ENCODE data around the gene METAP1.
"Not testable (repeated sequence)": the region's sequence is repeated elsewhere in the genome, so short reads cannot be mapped to it uniquely, and the experiment has no call there.

Gene METAP1

GRCh38 chr4:98976716-98977115, 18.8 kb upstream of the METAP1 start:
- TF ChIP-seq EZH2phosphoT487 (IDR thresholded peaks at IDR 0.05; ENCODE audit: borderline replicate concordance, low read length) (no peak), CTCF (IDR thresholded peaks at IDR 0.05; ENCODE audit: low read depth, low read length, poor library complexity, severe bottlenecking) (no peak)

DNA sequence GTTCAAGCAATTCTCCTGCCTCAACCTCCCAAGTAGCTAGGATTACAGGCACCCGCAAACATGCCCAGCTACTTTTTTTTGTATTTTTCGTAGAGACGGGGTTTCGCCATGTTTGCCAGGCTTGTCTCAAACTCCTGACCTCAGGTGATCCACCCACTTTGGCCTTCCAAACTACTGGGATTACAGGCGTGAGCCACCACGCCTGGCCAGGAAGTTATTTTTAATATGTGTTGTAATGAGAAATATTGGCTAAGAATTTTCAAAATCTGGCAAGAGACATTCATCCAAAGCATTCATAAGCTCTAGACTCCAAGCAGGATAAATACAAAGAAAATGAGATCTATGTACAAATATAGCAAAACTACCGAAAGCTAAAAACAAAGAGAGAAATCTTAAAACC, 18.0 kb upstream of the METAP1 start:
- H3K27me3 ChIP-seq (ENCODE audit: control insufficient read depth, low read length): peaks cover 7% of the 10 kb centered on the region; the same call in 1 of the 2 replicates
- H3K36me3 ChIP-seq (ENCODE audit: control insufficient read depth, low read length): no peaks in the 10 kb centered on the region
- no peaks in the 10 kb centered on the region for H3K79me2 ChIP-seq (ENCODE audit: control insufficient read depth, low read length)
- H3K4me2 ChIP-seq (ENCODE audit: low read length): no peak overlapping the region
- no peaks in the 10 kb centered on the region for H3K9me2 ChIP-seq (replicated peaks; ENCODE audit: control insufficient read depth, low read length)
- TF ChIP-seq EZH2phosphoT487 (IDR thresholded peaks at IDR 0.05; ENCODE audit: borderline replicate concordance, low read length) (no peak), CTCF (IDR thresholded peaks at IDR 0.05; ENCODE audit: low read depth, low read length, poor library complexity, severe bottlenecking) (no peak)
- H3K4me1 ChIP-seq (ENCODE audit: control insufficient read depth, low read length): no peaks in the 10 kb centered on the region
- H3K4me3 ChIP-seq (ENCODE audit: low read length): no peak overlapping the region
- H4K20me1 ChIP-seq (ENCODE audit: control insufficient read depth, insufficient read depth, low read depth, low read length): no peaks in the 10 kb centered on the region
- H3K27ac ChIP-seq (ENCODE audit: low read depth, low read length): no peak overlapping the region
- H3K9me3 ChIP-seq (ENCODE audit: control insufficient read depth, insufficient read depth, low read length): no peaks in the 10 kb centered on the region
- H3F3A ChIP-seq (ENCODE audit: control insufficient read depth, insufficient read depth): no peaks in the 10 kb centered on the region

More at GRCh38 chr4:98976716-98977115, 18.8 kb upstream of the METAP1 start:
- Histone ChIP-seq H3K4me2 (ENCODE audit: low read length) (no peak overlapping the region), H3K9me2 (replicated peaks; ENCODE audit: control insufficient read depth, low read length) (no peaks in the 10 kb centered on the region), H3F3A (ENCODE audit: control insufficient read depth, insufficient read depth) (no peaks in the 10 kb centered on the region), H3K79me2 (ENCODE audit: control insufficient read depth, low read length) (no peaks in the 10 kb centered on the region), H3K4me3 (ENCODE audit: low read length) (no peak overlapping the region), H3K4me1 (ENCODE audit: control insufficient read depth, low read length) (no peaks in the 10 kb centered on the region), H3K9me3 (ENCODE audit: control insufficient read depth, insufficient read depth, low read length) (no peaks in the 10 kb centered on the region), H3K27ac (ENCODE audit: low read depth, low read length) (no peak overlapping the region), H3K36me3 (ENCODE audit: control insufficient read depth, low read length) (no peaks in the 10 kb centered on the region), H3K27me3 (ENCODE audit: control insufficient read depth, low read length) (peaks cover 7% of the 10 kb centered on the region; the same call in 1 of the 2 replicates), H4K20me1 (ENCODE audit: control insufficient read depth, insufficient read depth, low read depth, low read length) (no peaks in the 10 kb centered on the region)

DNA sequence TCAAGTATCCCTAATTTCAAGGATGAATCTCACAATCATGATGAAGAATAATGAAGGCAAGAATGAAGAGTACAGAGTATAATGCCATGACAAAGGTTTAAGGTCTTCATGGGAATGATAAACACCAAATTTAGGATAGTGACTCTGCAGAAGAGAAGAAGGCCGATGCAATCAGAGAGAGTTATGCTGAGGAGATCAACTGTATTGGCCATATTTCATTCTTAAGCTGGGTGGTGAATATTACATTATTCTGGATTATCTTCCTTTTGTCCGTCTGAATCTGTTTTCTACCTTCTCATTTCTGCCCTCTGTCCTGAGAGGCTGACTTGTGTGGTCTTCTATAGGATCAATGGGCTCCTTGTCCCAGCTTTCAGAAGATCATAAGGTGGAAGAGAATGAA, 7.8 kb upstream of the METAP1 start:
- Histone ChIP-seq H3K4me2 (ENCODE audit: low read length) (no peak overlapping the region), H3K4me3 (ENCODE audit: low read length) (no peak overlapping the region), H3K4me1 (ENCODE audit: control insufficient read depth, low read length) (no peaks in the 10 kb centered on the region), H3K9me2 (replicated peaks; ENCODE audit: control insufficient read depth, low read length) (no peaks in the 10 kb centered on the region), H3F3A (ENCODE audit: control insufficient read depth, insufficient read depth) (no peaks in the 10 kb centered on the region), H3K27me3 (ENCODE audit: control insufficient read depth, low read length) (no peaks in the 10 kb centered on the region), H3K36me3 (ENCODE audit: control insufficient read depth, low read length) (no peaks in the 10 kb centered on the region), H3K79me2 (ENCODE audit: control insufficient read depth, low read length) (no peaks in the 10 kb centered on the region), H3K27ac (ENCODE audit: low read depth, low read length) (no peak overlapping the region), H4K20me1 (ENCODE audit: control insufficient read depth, insufficient read depth, low read depth, low read length) (no peaks in the 10 kb centered on the region), H3K9me3 (ENCODE audit: control insufficient read depth, insufficient read depth, low read length) (no peaks in the 10 kb centered on the region; the same call in none of the 2 replicates)
- TF ChIP-seq CTCF (IDR thresholded peaks at IDR 0.05; ENCODE audit: low read depth, low read length, poor library complexity, severe bottlenecking) (no peak), EZH2phosphoT487 (IDR thresholded peaks at IDR 0.05; ENCODE audit: borderline replicate concordance, low read length) (no peak)

DNA sequence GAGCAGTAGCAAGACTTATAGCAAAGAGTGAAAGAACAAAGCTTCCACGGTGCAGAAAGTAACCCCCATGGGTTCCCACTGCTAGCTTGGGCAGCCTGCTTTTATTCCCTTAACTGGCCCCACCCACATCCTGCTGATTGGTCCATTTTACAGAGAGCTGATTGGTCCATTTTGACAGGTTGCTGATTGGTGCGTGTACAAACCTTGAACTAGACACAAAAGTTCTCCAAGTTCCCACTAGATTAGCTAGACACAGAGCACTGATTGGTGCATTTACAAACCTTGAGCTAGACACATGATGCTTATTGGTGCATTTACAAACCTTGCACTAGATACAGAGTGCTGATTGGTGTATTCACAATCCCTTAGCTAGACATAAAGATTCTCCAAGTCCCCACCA, 2.7 kb upstream of the METAP1 start:
- H3K9me3 ChIP-seq (ENCODE audit: control insufficient read depth, insufficient read depth, low read length); H3K27ac ChIP-seq (ENCODE audit: low read depth, low read length); H3K27me3 ChIP-seq (ENCODE audit: control insufficient read depth, low read length); H3K9me2 ChIP-seq (replicated peaks; ENCODE audit: control insufficient read depth, low read length); H3K36me3 ChIP-seq (ENCODE audit: control insufficient read depth, low read length); H4K20me1 ChIP-seq (ENCODE audit: control insufficient read depth, insufficient read depth, low read depth, low read length); H3K4me3 ChIP-seq (ENCODE audit: low read length); H3K4me2 ChIP-seq (ENCODE audit: low read length); H3F3A ChIP-seq (ENCODE audit: control insufficient read depth, insufficient read depth): not testable (repeated sequence)
- Histone ChIP-seq H3K4me1 (ENCODE audit: control insufficient read depth, low read length) (peaks cover 19% of the 10 kb centered on the region), H3K79me2 (ENCODE audit: control insufficient read depth, low read length) (peaks cover 23% of the 10 kb centered on the region)

All from DOHH2 (cell line).